GM21529 (cell line): ENCODE results near the gene YBX2.
"Not testable (repeated sequence)": the region's sequence is repeated elsewhere in the genome, so short reads cannot be mapped to it uniquely, and the experiment has no call there.

Experiments used
- ATAC-seq: cut with Tn5 transposase; IDR thresholded peaks from one replicate; pipeline ENCODE4 v1.9.1; 2021; ENCODE audit not compliant: unreplicated experiment

Gene YBX2

DNA sequence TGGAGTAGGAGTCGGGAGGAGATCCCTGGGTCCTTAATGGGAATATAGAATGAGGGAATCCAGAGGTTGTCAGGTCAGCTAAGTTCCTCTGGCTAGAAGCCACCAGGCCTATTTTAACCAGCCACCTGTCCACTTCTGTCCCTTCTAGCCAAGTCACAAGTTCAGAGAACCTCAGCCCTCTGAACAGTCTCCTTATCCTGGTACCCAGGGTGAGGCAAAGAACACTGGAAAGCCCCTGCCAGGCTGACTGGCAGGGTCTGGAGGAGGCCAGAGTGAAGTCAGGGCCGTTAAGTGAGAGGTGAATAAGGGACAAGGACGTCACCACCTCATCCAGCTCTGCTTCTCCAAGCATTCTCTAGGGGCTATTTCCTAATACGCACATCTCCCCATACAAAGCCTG lies 45.6 kb downstream of the YBX2 start:
- ATAC-seq: no peak

DNA sequence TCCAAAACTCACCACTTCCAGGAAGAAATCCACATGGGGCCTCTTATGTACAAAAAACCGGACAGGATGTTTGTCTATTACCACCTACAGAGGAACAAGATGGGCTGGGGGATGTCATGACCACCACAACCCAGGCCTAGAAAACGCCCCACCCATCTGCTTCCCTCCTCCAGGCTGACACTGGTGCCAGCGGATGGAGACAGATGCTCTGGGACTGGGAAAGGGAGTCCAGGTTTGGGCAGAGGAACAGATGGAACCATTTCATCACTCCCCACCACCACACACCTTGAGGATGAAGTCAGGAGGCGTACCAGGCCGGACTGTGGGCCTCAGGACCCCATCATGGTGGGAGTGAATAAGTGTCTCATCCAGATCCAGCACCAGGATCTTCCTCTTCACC lies 47.7 kb downstream of the YBX2 start:
- ATAC-seq: no peak

DNA sequence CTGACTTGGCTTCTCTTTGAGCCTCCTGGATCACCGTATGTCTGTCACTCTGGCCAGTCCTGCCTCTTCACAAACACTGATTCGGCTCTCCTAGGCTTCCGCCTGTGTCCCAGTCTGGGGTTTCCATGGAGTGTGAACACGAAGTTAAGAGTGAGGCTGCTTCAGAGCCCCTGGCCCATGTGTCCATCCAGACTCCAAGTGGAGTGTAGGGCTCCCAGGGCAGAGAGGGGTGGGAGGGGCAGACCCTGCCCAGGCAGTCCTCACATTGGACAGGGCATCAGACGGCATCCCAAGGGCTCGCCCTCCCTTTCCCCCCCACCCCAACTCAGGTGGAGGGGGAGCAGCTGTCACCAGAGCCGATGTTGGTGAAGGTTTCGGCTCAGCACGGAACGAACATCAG lies 50.6 kb downstream of the YBX2 start:
- not testable (repeated sequence) for ATAC-seq

DNA sequence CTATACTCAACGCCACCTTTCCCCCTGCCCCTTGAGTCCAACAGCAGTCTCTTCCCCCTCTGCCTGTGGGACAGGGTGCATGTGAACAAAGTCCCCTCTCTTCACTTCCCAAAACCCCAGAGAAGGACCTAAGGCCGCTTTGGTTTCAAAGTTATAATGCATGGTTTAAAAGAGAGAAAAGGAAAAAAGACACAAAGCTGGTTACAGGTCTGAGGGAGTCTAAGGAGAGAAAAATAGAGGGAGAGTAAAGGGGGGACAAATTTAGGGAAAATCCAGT lies 51.0 kb downstream of the YBX2 start:
- no peak for ATAC-seq

DNA sequence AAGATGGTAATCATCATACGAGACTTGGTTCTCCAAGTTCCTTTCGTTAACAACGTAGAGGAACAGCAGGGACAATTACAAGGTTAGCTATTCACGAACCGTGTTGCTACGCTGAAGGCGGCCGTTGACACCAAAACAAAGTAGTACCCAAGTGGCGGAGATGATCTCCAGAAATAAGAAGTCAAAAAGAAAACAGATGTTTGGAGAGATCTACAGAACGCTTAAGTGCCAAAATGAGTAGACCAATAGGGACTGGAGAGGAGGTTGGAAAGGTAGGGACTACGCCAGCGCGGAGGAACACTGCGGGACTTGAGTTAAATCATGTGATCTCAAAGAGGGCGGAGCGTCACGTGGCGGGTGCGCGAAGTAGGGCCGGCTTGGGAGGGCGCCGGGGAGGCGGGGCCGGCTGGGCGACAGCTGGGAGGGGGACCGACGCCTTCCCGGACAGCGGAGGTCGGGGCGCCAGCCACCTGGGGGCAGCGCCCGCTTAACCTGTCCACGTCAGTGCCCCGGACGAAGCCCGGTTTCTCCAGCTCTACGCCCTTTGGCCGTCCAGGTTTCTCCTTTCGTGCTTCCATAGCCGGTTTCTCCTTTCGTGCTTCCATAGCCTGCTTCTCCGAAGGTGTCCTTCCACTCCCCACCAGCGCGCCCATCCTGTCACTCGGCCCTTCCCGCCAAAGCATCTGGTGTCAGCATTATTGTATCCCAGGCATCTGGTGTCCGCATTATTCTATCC lies 51.6 kb downstream of the YBX2 start:
- peak; percentile 43 for ATAC-seq

DNA sequence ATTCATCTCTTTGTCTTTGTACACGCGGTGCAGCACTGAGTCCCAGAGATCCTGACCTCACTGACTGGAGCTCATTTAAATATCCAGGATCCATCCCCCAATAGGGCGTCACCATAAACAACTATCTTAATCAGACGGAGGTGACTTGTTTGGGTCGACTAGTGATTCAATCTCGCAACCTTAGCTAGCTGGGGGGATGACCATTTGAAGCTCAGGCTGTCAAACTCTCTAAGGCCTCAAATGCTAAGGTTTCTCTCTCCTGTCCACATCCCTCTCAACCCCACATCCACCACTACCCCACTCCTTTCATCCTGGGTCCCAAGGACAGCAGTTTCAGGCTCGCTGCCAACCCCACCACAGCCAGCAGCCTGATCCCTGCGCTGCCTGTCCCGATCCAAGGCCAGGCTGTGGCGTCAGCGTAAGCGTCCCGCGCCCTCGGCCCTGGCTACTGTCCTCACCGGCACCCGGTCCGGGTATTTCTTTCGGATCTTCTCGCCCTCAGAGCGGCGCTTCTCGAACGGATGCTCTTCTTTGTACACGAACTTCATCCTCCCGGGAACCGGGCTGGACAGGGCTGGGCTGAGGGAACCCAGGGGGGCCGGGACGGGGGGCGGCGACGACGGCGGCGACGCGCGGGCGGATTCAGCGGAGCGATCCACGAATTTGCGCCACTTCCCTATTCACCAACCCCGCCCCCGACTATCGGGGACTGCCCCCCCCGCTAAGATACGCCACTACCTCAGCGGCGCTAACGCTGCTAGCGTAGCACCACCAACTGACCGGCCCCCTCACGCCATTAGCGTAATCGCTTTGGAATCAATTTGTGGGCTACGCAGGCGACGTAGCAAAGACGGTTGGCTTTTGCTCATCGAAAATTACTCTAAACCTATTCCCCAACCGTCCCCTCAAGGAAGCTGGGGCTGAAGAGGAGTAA lies 52.4 kb downstream of the YBX2 start, which contains the start of gene GABARAP:
Gene GABARAP (minus strand): TSS at position 667 of the 934 bp plus-strand sequence. CDS start 119 bp downstream, at position 548.
- ATAC-seq: no peak

DNA sequence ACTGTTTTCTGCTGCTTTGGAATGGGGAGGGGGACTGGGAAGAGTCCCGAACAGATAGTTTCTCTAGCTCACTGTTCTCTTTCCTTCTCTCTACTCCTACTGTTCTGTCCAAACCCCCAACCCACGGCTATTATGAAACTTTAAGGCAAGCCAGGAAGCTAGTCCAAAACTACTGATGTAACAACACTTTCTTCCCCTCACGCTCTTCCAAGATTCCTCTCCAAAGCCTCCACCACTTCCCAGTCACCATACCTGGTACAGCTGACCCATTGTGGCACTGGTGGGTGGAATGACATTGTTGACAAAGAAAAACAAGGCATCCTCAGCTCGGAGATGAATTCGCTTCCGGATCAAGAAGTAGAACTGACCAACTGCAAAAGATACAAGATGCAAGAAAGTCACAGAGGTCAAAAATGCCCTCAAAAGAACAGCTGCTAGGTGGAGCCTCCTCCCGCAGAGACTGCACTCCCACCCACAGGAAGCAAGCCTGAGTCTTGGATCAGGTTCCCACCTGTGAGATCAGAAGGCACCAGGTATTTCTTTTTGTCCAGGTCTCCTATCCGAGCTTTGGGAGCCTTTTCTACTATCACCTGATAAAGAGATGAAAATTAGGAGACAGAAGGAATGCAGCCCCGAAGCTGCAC lies 53.2 kb downstream of the YBX2 start:
- ATAC-seq: no peak

DNA sequence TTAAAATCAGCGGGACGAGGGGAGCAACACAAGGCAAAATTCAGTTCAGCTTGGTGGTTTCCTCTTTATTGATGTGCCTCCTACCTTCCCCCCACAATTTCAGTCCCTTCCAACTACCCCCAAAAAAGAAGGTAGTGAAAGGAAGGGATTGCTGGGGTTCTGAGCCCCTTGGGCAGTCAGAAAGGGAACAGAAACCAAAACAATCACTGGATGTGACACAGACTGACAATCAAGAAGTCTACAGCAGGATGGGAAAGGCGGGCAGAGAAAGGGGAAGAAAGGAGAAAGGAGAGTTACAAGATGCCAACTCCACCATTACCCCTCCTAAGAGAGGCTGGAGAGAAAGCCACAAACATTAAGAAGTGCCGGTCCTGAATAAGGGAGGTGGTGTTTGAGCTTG lies 54.1 kb downstream of the YBX2 start:
- ATAC-seq: no peak

DNA sequence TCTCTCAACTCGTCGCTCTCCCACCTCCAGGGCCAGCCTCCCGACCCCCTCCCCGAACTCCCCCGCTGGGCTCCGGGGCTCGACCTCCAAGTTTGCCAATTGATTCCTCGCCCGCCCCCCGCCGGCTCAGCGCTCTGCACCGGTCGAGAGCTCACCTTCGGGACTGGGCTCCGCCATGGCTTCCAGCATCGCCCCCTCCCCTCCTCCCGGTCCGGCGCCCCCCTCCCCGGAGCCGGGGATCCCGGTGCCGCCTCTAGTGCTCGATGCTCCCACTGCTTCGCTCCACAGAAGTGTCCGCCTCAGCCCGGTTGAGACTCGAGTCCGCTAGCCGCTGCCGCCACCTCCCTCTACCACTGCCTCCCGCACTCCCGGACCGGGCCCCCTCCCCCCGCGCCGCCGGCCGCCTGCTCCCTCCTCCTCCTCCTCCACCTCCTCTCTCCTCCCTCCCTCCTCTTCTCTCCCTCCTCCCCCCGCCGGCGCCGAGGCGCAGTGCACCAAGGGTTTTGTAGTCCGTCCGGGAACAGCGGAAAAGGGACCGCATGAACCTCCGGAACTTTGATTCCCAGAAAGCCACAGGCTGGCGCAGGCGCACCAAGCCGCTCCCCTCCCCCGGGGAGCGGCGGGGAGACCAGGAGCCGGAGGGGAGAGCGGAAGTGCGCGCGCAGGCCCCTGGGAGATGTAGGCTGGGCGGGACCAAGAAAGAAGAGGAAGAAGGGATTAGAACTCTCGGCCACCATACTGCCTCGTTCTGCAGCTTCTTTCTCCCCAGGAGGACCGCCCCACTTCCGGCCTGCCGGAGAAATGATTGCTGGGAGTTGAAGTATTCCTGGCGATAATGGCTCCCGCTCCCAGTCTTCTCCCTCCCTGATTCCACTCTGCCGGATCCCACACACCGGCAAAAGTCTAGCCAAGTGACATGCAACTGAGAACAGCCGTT lies 55.1 kb downstream of the YBX2 start, which contains the start of gene PHF23:
Gene PHF23 (minus strand): TSS at position 367 of the 937 bp plus-strand sequence. CDS start 178 bp downstream, at position 189.
- ATAC-seq: peak; percentile 43

DNA sequence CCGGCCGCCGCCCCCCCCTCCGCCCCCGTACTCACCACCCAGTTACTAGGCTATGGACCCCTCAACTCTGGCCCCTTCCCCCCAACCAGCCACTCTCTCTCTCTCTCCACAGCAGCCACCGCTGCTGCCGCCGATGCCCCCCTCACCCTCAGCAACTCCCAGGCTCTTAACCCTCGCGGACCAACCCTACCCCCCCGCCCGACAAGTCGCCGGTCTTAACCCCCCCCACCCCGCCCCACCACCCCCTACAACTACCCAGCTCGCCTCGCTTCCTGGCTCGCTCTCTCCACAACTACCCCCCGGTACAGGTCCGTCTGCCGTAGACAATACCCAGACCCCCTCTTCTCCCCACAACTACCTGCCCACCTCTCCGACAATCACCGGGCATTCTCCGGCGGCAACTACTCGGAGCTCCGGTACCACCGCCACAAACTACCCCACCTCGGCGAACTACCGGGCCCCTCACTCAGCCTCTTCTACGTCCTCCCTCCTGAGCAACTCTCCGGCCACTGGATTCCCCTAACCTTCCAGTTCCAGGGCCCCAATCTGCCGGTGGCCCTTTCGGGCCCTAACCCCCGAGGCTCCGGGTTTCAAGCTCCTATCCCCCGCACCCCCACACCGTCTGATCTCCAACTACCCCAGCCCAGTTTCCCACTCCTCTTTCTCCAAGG lies 55.9 kb downstream of the YBX2 start:
- ATAC-seq: no peak
